DOHH2 (cell line): Measurements from ENCODE around the gene MYO1B.

ENCODE experiments used
- H3F3A ChIP-seq: fragments of 200-600 bp; sonication (generic), shearing (Covaris generic); 2 replicates; pipeline ENCODE4 v1.6.0; 2016; ENCODE audit warnings: antibody characterized with exemption, mild to moderate bottlenecking; ENCODE audit not compliant: control insufficient read depth, insufficient read depth
- H3K27ac ChIP-seq: fragments of 200-600 bp; sonication (generic); 2 replicates; pipeline ENCODE4 v1.5.1; 2014; ENCODE audit warnings: low read depth, mild to moderate bottlenecking, low read length, moderate library complexity
- H3K27me3 ChIP-seq: fragments of 200-600 bp; sonication (generic); 2 replicates; pipeline ENCODE4 v1.6.1; 2014; ENCODE audit warnings: mild to moderate bottlenecking, low read length, mixed read lengths; ENCODE audit not compliant: control insufficient read depth
- H3K36me3 ChIP-seq: fragments of 200-600 bp; sonication (generic); 2 replicates; pipeline ENCODE4 v1.6.1; 2014; ENCODE audit warnings: mild to moderate bottlenecking, low read length, moderate library complexity, mixed read lengths; ENCODE audit not compliant: control insufficient read depth
- H3K4me1 ChIP-seq: fragments of 200-600 bp; sonication (generic); 2 replicates; pipeline ENCODE4 v1.6.1; 2014; ENCODE audit warnings: mild to moderate bottlenecking, low read length, mixed read lengths; ENCODE audit not compliant: control insufficient read depth
- H3K4me2 ChIP-seq: fragments of 200-600 bp; sonication (generic); 2 replicates; pipeline ENCODE4 v1.6.0; 2014; ENCODE audit warnings: mild to moderate bottlenecking, low read length, moderate library complexity
- H3K4me3 ChIP-seq: fragments of 200-600 bp; sonication (generic); 2 replicates; pipeline ENCODE4 v1.5.1; 2014; ENCODE audit warnings: mild to moderate bottlenecking, low read length, mixed read lengths
- H3K79me2 ChIP-seq: fragments of 200-600 bp; sonication (generic); 2 replicates; pipeline ENCODE4 v1.6.1; 2014; ENCODE audit warnings: mild to moderate bottlenecking, low read length, mixed read lengths; ENCODE audit not compliant: control insufficient read depth
- H3K9me2 ChIP-seq: fragments of 200-600 bp; sonication (generic); replicated peaks from 2 replicates; pipeline ENCODE4 v1.6.1; 2014; ENCODE audit warnings: mild to moderate bottlenecking, low read length, mixed read lengths; ENCODE audit not compliant: control insufficient read depth
- H3K9me3 ChIP-seq: fragments of 200-600 bp; sonication (generic); 2 replicates; pipeline ENCODE4 v1.6.1; 2014; ENCODE audit warnings: antibody characterized with exemption, low read length, mixed read lengths; ENCODE audit not compliant: control insufficient read depth, insufficient read depth
- H4K20me1 ChIP-seq: fragments of 200-600 bp; sonication (generic); 2 replicates; pipeline ENCODE4 v1.6.0; 2014; ENCODE audit warnings: low read depth, mild to moderate bottlenecking, antibody characterized with exemption, low read length, moderate library complexity; ENCODE audit not compliant: control insufficient read depth, insufficient read depth
- CTCF ChIP-seq: fragments of 200-600 bp; sonication (generic); IDR thresholded peaks from one replicate; pipeline ENCODE4 v1.5.1; 2014; ENCODE audit warnings: antibody characterized with exemption, mild to moderate bottlenecking, low read depth, low read length; ENCODE audit not compliant: poor library complexity, severe bottlenecking
- EZH2phosphoT487 ChIP-seq: fragments of 200-600 bp; sonication (generic); IDR thresholded peaks from 2 replicates; pipeline ENCODE4 v1.6.1; 2017; ENCODE audit warnings: borderline replicate concordance, mild to moderate bottlenecking, antibody characterized with exemption, low read length, moderate library complexity, mixed read lengths

MYO1B gene

GRCh38 chr2:191249156-191249813, 4.1 kb downstream of the MYO1B start:
- Histone ChIP-seq H3F3A (no peaks in the 10 kb centered on the region), H3K79me2 (no peaks in the 10 kb centered on the region), H3K4me2 (no peak overlapping the region)

GRCh38 chr2:191250400-191250799, 5.2 kb downstream of the MYO1B start:
- H3K27me3 ChIP-seq, result peaks cover 3% of the 10 kb centered on the region; the same call in 1 of the 2 replicates
- H4K20me1 ChIP-seq, result no peaks in the 10 kb centered on the region
- no peak overlapping the region for H3K27ac ChIP-seq
- no peaks in the 10 kb centered on the region for H3K9me3 ChIP-seq
- H3K4me2 ChIP-seq, result no peak overlapping the region
- H3F3A ChIP-seq, result no peaks in the 10 kb centered on the region
- H3K79me2 ChIP-seq, result no peaks in the 10 kb centered on the region
- no peak overlapping the region for H3K4me3 ChIP-seq
- no peaks in the 10 kb centered on the region for H3K9me2 ChIP-seq
- TF ChIP-seq EZH2phosphoT487 (no peak), CTCF (no peak)
- H3K36me3 ChIP-seq, result no peaks in the 10 kb centered on the region
- H3K4me1 ChIP-seq, result no peaks in the 10 kb centered on the region

More at GRCh38 chr2:191249156-191249813, 4.1 kb downstream of the MYO1B start:
- no peaks in the 10 kb centered on the region for H3K4me1 ChIP-seq
- no peaks in the 10 kb centered on the region for H3K36me3 ChIP-seq
- TF ChIP-seq EZH2phosphoT487 (no peak), CTCF (no peak)
- H3K9me2 ChIP-seq, result no peaks in the 10 kb centered on the region
- no peak overlapping the region for H3K27ac ChIP-seq
- H4K20me1 ChIP-seq, result no peaks in the 10 kb centered on the region
- H3K4me3 ChIP-seq, result no peak overlapping the region
- peaks cover 5% of the 10 kb centered on the region for H3K9me3 ChIP-seq
- peaks cover 8% of the 10 kb centered on the region for H3K27me3 ChIP-seq

GRCh38 chr2:191250986-191251385, 5.8 kb downstream of the MYO1B start:
- H3F3A ChIP-seq, result no peaks in the 10 kb centered on the region
- H3K4me1 ChIP-seq, result no peaks in the 10 kb centered on the region
- H3K9me3 ChIP-seq, result no peaks in the 10 kb centered on the region
- no peaks in the 10 kb centered on the region for H3K79me2 ChIP-seq
- no peaks in the 10 kb centered on the region for H3K9me2 ChIP-seq
- no peaks in the 10 kb centered on the region for H3K36me3 ChIP-seq
- no peak overlapping the region for H3K4me2 ChIP-seq
- no peaks in the 10 kb centered on the region for H3K27me3 ChIP-seq
- TF ChIP-seq EZH2phosphoT487 (no peak), CTCF (no peak)
- no peak overlapping the region for H3K4me3 ChIP-seq
- H4K20me1 ChIP-seq, result no peaks in the 10 kb centered on the region
- H3K27ac ChIP-seq, result no peak overlapping the region
